ENCODE measurements around the gene PSMG2.
"Not testable (repeated sequence)": the region's sequence is repeated elsewhere in the genome, so short reads cannot be mapped to it uniquely, and the experiment has no call there.

PSMG2 gene

DNA sequence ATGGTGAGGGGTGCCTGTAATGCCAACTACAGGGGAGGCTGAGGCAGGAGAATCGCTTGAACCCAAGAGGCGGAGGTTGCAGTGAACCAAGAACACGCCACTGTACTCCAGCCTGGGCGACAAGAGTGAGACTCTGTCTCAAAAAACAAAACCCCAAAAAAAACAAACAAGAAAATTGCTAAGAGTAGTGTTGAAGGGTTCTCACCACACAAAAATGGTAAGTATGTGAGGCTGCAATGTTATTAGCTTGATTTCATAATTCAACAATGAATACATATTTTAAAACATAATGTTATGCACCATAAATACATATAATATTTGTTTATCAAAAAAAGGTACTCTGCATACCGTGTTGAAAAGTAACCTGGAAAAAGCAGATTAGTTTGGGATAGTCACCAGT is 45.8 kb downstream of the PSMG2 start:
- peaks cover 18% of the 10 kb centered on the region for H3K4me1 Mint-ChIP-seq
- H3K27ac Mint-ChIP-seq = no peak overlapping the region
- H3K9me3 Mint-ChIP-seq = no peaks in the 10 kb centered on the region
- H3K4me3 Mint-ChIP-seq = no peak overlapping the region
- H3K27me3 Mint-ChIP-seq = no peaks in the 10 kb centered on the region
- H3K36me3 Mint-ChIP-seq = no peaks in the 10 kb centered on the region

DNA sequence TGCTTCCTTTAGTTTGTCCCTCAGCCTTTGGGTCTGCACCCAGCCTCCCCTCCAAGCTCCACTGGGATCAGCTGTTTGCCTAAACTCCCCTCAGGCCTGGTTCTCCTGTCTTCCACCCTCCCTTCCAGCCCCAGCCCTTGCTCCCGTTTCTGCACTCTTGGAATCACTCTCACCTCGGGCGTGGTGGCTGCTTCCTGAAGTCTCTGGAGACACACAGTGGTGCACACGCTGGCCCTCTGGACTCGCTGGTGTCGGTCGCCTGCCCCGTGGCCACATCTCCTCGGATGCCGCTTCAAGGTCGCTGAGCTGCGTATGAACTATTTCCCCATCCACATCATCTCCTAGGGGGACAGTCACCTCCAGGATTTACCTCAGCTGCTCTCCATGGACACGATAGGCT is 46.3 kb downstream of the PSMG2 start:
- no peak overlapping the region for H3K4me3 Mint-ChIP-seq
- H3K27ac Mint-ChIP-seq = no peak overlapping the region
- H3K27me3 Mint-ChIP-seq = no peaks in the 10 kb centered on the region
- no peaks in the 10 kb centered on the region for H3K36me3 Mint-ChIP-seq
- peaks cover 18% of the 10 kb centered on the region for H3K4me1 Mint-ChIP-seq
- H3K9me3 Mint-ChIP-seq = no peaks in the 10 kb centered on the region

DNA sequence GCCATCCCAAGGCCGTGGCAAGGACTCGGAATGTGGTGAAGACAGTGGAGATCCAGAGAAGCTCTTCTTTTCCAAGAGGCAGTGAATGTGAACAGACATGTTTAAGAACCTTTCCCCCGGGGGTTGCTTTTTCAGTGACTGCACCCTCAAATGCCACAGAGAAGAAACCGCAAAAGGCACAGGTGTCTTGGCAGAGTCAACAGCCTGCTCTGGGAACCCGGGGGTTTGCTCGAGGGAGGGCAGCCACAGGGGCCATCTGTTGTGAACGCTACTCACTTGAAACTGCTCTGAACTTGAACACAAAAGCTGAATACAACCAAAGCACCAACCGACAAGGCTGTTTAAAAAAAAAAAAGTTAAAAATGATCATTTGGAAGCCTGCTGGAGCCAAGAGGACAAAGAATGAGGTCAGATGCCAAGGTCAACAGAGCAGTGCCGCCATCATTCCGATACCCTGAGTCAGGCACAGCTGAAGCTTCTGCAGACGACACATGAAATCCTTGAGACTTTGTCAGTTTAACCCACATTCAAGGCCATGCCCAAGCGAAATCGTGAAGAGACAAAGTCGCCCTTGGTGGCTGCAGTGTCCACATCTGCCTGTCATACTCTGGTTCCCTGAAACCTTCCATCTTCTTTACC is 47.4 kb downstream of the PSMG2 start:
- H3K27me3 Mint-ChIP-seq = no peaks in the 10 kb centered on the region
- H3K27ac Mint-ChIP-seq = no peak overlapping the region
- H3K4me3 Mint-ChIP-seq = peak overlapping the region; percentile 12
- peaks cover 18% of the 10 kb centered on the region for H3K4me1 Mint-ChIP-seq
- H3K9me3 Mint-ChIP-seq = no peaks in the 10 kb centered on the region
- H3K36me3 Mint-ChIP-seq = no peaks in the 10 kb centered on the region

DNA sequence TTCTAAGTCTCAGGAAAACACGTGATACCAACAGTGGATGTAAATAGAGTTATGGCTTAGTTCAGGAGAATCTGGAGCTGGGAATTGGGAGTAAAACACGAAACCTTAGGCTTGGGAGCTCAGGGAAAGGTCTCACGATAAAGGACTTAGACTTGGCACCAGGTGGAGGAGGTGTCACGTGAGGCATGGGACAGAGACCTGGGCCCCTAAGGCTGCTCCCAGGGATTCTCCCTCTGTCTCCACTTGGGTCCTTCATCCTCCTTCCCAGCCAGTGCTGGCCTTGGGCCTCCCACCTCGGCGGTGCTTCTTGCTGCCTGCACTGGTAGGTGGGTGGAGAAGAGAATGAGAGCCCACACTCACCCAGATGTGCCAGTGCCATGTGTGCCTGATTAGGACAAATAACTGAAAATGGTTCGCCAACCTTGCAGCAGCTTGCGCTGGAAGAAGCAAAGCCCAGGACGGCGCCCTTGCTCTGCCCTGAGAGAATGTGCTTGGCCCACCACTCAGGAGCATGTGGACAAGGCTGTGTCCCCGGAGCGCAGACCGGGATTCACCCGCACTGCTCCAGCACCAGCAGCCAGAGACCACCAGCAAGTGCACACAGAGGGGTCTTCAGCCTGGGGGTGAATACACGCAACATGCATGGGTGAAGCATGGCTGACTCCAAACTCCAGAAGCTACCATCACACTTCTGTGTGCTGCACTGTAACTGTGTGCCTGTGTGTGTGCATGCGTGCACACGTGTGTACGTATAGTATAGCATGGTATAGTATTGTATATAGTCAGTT is 48.1 kb downstream of the PSMG2 start:
- no peak overlapping the region for H3K4me3 Mint-ChIP-seq
- no peaks in the 10 kb centered on the region for H3K9me3 Mint-ChIP-seq
- H3K27ac Mint-ChIP-seq = no peak overlapping the region
- no peaks in the 10 kb centered on the region for H3K27me3 Mint-ChIP-seq
- H3K4me1 Mint-ChIP-seq = peaks cover 18% of the 10 kb centered on the region
- H3K36me3 Mint-ChIP-seq = no peaks in the 10 kb centered on the region

DNA sequence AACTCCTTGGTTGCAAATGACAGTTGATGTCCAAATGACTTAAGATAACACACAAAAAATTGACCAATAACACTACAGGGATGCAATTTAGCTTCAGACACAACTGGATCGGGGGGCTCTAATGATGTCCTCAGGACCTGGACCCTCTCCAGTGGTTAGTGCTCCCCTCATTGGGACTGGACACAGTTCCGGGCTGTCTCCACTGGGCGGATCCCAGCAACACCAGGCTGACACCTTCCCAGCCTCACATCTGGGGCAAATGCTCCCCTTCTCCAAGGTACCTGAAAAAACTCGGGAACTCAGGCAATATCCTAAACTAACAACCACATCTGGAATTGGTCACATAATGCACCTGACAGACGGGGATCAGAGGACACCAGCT is 48.7 kb downstream of the PSMG2 start:
- no peak overlapping the region for H3K27ac Mint-ChIP-seq
- peaks cover 18% of the 10 kb centered on the region for H3K4me1 Mint-ChIP-seq
- H3K36me3 Mint-ChIP-seq = no peaks in the 10 kb centered on the region
- H3K9me3 Mint-ChIP-seq = no peaks in the 10 kb centered on the region
- H3K4me3 Mint-ChIP-seq = no peak overlapping the region
- H3K27me3 Mint-ChIP-seq = no peaks in the 10 kb centered on the region

DNA sequence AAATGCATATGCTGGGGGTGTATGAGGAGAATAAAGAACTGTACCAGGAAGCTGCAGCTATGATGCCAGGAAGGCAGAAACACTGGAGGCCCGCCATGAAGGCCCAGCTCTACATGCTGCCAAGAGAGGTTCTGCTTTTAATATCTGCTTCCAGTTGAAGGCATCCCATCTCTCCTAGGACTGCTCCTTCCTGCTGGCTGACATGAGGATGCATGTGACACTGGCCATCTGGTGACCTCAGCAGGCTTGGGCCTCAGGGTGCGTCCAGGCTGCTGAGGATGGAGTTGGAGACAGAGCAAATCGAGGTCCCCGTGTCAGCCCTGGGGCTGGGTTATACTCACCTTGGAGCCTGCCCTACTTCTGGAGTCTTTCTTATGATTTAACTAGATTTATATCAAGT is 49.0 kb downstream of the PSMG2 start:
- H3K36me3 Mint-ChIP-seq = no peaks in the 10 kb centered on the region
- no peaks in the 10 kb centered on the region for H3K27me3 Mint-ChIP-seq
- no peak overlapping the region for H3K4me3 Mint-ChIP-seq
- H3K27ac Mint-ChIP-seq = no peak overlapping the region
- H3K9me3 Mint-ChIP-seq = no peaks in the 10 kb centered on the region
- H3K4me1 Mint-ChIP-seq = peaks cover 18% of the 10 kb centered on the region

DNA sequence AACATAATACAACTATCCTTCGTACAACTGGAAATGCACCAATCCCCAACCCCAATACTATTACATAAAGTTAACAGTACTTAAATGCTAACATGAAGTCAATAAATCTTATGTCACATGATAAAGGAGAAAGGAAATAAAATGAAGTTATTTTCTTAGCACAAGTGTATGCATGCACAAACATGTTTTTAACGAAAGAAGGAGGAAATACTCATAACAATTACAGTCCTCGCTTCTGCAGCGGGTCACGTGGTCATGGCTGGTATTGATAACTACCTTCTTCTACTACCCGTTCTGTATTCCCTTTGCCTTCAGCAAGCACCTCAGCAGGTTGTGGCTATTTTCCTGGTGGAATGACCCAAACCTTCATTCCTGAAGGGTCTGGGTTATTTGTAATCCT is 51.7 kb downstream of the PSMG2 start:
- Mint-ChIP-seq H3K27me3 (no peaks in the 10 kb centered on the region), H3K4me3 (no peak overlapping the region), H3K9me3 (no peaks in the 10 kb centered on the region), H3K27ac (no peak overlapping the region), H3K36me3 (peaks cover 2% of the 10 kb centered on the region), H3K4me1 (peaks cover 13% of the 10 kb centered on the region)

DNA sequence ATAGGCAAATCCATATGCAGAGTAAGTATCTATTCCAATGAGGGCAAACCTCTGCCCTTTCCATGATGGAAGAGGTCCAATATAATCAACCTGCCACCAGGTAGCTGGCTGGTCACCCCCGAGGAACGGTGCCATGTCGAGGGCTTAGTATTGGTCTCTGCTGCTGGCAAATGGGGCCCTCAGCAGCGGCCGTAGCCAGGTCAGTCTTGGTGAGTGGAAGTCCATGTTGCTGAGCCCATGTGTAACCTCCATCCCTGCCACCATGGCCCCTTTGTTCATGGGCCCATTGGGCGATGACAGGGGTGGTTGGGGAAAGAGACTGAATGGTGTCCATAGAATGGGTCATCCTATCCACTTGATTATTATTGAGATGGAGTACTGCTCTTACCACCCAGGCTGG is 52.8 kb downstream of the PSMG2 start:
- not testable (repeated sequence) for H3K27me3 Mint-ChIP-seq, H3K36me3 Mint-ChIP-seq, H3K9me3 Mint-ChIP-seq, H3K4me3 Mint-ChIP-seq, H3K4me1 Mint-ChIP-seq, H3K27ac Mint-ChIP-seq

DNA sequence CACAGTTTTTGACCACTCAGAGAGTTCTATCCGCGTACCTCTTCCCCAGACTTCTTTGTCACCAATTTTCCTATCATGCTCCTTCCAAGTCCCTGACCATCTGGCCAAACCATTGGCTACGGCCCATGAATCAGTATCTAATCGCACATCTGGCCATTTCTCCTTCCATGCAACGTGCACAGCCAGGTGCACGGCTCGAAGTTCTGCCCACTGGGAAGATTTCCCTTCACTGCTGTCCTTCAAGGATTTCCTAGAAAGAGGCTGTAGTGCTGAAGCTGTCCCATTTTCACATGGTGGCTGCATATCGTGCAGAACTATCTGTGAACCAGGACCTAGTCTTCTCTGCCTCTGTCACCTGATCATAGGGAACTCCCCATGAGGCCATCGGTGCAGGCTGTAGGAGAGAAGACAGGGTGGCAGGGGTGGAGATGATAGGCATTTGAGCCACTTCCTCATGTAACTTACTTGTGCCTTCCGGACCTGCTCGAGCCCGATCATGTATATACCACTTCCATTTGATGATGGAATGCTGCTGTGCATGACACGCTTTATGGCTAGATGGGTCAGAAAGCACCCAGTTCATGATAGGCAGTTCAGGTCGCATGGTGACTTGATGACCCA is 53.9 kb downstream of the PSMG2 start:
- not testable (repeated sequence) for H3K36me3 Mint-ChIP-seq, H3K27me3 Mint-ChIP-seq, H3K27ac Mint-ChIP-seq, H3K4me1 Mint-ChIP-seq, H3K9me3 Mint-ChIP-seq, H3K4me3 Mint-ChIP-seq

DNA sequence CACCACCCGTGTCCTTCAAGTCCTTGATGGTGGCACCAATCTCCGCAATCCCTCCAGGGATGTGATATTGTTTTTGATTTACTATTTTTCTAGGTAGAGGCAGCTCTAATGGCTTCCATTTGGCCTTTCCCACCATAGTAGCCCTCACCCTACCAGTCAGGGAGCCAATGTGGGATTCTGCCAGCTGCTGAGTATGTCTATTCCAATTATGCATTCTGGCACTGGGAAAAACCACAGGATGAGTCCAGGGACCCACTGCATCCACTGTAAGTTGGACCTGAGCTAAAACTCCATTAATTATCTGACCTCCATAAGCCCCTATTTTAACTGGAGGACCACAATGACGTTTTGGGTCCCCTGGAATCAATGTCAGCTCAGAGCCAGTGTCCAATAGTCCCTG is 55.7 kb downstream of the PSMG2 start:
- not testable (repeated sequence) for H3K4me1 Mint-ChIP-seq, H3K27ac Mint-ChIP-seq, H3K9me3 Mint-ChIP-seq, H3K36me3 Mint-ChIP-seq, H3K27me3 Mint-ChIP-seq, H3K4me3 Mint-ChIP-seq

DNA sequence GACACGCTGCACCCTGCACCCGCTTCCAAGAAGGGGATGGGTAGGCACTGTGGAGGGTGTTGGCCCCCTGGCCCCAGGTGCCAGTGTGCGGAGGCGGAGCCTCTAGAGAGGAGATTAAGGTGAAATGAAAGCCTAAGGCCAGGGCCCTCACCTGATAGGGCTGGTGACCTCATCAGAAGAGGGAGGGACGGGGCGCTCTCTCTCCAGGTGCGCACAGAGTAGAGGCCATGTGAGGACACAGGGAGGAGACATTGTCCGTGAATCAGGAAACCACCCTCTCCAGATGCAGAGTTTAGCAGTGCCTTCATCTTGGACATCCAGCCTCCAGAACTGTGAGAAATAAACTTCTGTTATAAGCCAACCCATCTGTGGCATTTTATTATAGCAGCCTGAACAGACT is 62.3 kb downstream of the PSMG2 start:
- Mint-ChIP-seq H3K27me3 (no peaks in the 10 kb centered on the region), H3K36me3 (peaks cover 2% of the 10 kb centered on the region), H3K4me1 (no peaks in the 10 kb centered on the region), H3K9me3 (no peaks in the 10 kb centered on the region), H3K27ac (no peak overlapping the region), H3K4me3 (no peak overlapping the region)

DNA sequence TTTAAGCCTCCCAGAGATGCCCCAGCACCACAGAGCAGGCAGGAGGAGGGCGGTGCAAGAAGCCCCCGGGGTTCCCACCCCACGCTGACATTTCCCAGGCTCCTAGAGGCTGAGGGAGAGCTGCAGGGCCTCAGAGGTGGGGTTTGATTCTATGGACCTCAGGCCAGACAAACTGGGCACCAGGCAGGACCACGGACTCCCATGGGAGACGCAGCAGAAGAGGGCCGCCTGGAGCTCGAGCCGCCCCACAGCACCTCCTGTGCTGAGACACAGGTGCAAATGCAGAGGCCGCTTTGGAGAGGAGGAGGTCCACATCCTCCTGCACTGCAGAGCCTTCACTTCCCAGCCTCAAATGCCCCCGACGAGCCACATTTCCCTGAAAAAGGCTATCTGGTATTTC is 62.7 kb downstream of the PSMG2 start:
- Mint-ChIP-seq H3K9me3 (no peaks in the 10 kb centered on the region), H3K36me3 (peaks cover 2% of the 10 kb centered on the region), H3K27me3 (no peaks in the 10 kb centered on the region), H3K4me1 (no peaks in the 10 kb centered on the region), H3K27ac (no peak overlapping the region), H3K4me3 (no peak overlapping the region)

DNA sequence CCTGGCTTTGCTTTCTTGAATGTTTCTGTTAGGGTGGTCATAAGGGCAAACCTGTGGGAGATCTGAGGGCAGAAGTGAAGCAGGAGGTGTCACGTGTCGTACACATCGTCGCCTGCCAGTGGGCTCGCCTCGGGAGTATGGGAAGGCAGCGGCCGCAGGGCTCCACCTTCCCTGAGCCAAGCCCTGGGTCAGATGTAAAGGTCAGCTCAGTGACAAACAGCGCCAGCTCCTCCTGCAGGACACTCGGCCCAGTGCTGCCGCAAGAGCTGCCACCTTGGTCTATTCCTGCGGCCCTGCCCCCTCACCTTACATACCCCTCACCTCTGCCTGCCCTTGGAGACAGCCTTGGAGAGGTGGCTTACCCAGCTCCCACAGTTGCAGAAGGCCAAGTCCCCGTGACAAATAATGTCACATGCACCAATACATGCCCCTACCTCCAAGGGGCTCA is 64.2 kb downstream of the PSMG2 start:
- Mint-ChIP-seq H3K4me1 (no peaks in the 10 kb centered on the region), H3K4me3 (no peak overlapping the region), H3K27ac (no peak overlapping the region), H3K36me3 (peaks cover 4% of the 10 kb centered on the region), H3K9me3 (no peaks in the 10 kb centered on the region), H3K27me3 (no peaks in the 10 kb centered on the region)

DNA sequence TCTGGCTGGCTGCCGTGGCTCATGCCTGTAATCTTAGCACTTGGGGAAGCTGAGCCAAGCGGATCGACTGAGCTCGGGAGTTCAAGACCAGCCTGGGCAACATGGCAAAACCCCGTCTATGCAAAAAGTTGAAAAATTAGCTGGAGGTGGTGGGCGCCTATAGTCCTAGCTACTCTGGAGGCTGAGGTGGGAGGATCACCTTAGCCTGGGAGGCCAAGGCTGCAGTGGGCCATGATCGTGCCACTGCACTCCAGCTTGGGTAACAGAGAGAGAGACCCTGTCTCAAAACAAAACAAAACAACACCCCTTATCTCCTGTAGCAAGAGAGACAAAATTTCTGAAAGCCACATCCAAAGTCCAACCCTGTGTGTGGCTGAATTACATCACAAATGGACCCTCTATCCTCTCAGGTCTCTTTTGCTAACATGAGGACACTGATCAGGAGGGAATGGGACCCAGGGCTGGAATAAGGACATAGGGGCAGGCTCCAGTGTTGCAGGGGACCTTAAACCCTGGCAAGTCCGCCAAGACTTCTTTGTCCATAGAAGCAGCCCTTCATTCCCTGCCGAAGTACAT is 64.8 kb downstream of the PSMG2 start:
- Mint-ChIP-seq H3K27ac (no peak overlapping the region), H3K27me3 (no peaks in the 10 kb centered on the region), H3K36me3 (peaks cover 3% of the 10 kb centered on the region), H3K4me3 (no peak overlapping the region), H3K4me1 (no peaks in the 10 kb centered on the region), H3K9me3 (no peaks in the 10 kb centered on the region)

DNA sequence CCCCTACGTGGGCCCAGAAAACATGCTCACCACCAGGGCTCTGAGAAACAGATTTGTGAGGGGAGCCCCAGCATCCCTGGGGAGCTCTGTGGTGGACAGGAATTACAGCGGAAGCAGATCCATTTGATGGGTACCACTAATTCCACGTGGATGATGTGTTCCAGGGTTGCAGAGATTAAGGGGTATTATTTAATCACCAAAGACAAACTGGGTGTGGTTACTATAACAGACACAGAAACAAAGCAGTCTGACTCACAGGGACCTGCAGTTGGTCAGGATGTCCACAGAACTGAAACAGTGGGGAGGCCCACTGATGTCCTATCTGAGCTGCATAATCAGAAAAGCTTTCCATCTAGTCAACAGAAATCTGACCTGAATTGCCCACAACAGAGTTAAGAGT is 65.8 kb downstream of the PSMG2 start:
- H3K4me3 Mint-ChIP-seq = no peak overlapping the region
- H3K27ac Mint-ChIP-seq = no peak overlapping the region
- H3K27me3 Mint-ChIP-seq = no peaks in the 10 kb centered on the region
- H3K9me3 Mint-ChIP-seq = no peaks in the 10 kb centered on the region
- peaks cover 2% of the 10 kb centered on the region for H3K36me3 Mint-ChIP-seq
- peaks cover 5% of the 10 kb centered on the region for H3K4me1 Mint-ChIP-seq

DNA sequence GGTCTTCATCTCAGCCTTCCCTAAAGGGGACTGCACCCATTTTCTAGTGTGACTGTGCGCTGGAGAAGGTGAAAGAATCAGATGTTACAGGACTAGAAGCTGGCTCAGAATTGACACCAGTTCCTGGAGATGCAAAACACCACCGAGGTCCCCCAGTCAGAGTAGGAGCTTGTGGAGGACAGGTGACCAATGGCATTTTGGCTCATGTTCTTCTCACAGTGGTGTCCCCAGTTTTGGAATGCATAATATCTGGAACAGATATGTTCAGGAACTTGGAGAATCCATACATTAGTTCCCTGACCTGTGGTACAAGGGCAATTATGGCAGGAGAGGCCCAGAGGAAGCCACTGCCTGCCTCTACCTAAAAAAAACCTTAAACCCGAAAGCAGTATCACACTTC is 66.3 kb downstream of the PSMG2 start:
- no peaks in the 10 kb centered on the region for H3K27me3 Mint-ChIP-seq
- peaks cover 8% of the 10 kb centered on the region for H3K4me1 Mint-ChIP-seq
- no peak overlapping the region for H3K4me3 Mint-ChIP-seq
- no peaks in the 10 kb centered on the region for H3K9me3 Mint-ChIP-seq
- peaks cover 2% of the 10 kb centered on the region for H3K36me3 Mint-ChIP-seq
- H3K27ac Mint-ChIP-seq = no peak overlapping the region
